Peyer's patch (tissue), 4 donors: ENCODE data around the gene B3GALT5.

Source experiments
- POLR2A ChIP-seq, 2 donors: fragments of 450-650 bp; IDR thresholded peaks; one replicate each; pipeline ENCODE4 v1.5.1; 2017; ENCODE audit warnings: antibody characterized with exemption in 2 of 2, mild to moderate bottlenecking in 2 of 2, moderate library complexity in 2 of 2
- TF ChIP-seq, protein P1 (sequence below), 6 experiments: fragments of 450-650 bp in 4 of 6; fragments of 200-600 bp in 2 of 6; sonication (generic) in 1 of 6; IDR thresholded peaks; one replicate each; pipeline ENCODE4 v1.5.1; 2017 to 2019; ENCODE audit warnings: antibody characterized with exemption in 6 of 6, mild to moderate bottlenecking in 3 of 6, moderate library complexity in 1 of 6

DNA sequence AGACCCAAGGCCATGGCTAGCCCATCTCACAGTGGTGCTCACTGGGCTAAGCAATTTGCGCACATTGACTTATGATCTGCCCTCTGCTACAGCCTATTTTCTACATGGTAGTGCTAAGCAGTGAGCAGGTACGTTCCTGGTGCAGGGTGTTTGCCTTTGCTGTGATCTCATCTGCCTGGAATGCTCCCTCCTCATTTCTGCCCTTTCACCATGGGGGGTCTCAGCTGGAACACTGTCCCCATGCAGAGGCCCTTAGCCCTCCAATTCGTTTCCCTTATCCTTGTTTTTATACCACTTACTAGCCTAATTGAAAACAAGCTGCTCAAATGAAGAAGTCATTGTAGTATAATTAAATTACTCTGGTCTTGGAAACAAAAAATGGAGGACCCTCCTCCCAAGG, 2.0 kb upstream of the B3GALT5 start:
- TF ChIP-seq, protein P1, sequence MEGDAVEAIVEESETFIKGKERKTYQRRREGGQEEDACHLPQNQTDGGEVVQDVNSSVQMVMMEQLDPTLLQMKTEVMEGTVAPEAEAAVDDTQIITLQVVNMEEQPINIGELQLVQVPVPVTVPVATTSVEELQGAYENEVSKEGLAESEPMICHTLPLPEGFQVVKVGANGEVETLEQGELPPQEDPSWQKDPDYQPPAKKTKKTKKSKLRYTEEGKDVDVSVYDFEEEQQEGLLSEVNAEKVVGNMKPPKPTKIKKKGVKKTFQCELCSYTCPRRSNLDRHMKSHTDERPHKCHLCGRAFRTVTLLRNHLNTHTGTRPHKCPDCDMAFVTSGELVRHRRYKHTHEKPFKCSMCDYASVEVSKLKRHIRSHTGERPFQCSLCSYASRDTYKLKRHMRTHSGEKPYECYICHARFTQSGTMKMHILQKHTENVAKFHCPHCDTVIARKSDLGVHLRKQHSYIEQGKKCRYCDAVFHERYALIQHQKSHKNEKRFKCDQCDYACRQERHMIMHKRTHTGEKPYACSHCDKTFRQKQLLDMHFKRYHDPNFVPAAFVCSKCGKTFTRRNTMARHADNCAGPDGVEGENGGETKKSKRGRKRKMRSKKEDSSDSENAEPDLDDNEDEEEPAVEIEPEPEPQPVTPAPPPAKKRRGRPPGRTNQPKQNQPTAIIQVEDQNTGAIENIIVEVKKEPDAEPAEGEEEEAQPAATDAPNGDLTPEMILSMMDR (IDR thresholded peaks at IDR 0.05) = no peak
- no peak for TF ChIP-seq POLR2A (IDR thresholded peaks at IDR 0.05)
